Right atrium auricular region (tissue), 2 donors: Measurements from ENCODE around the gene RBBP4. TPM values are rescaled to one million over a fixed set of nuclear protein-coding genes. Genes with fewer than 3 reads are reported as not detected.
"Not testable (repeated sequence)": the region's sequence is repeated elsewhere in the genome, so short reads cannot be mapped to it uniquely, and the experiment has no call there.

Experiments
- DNase-seq: peaks from one replicate; pipeline ENCODE4 v3.0.0-alpha.2; 2019; ENCODE audit warnings: low spot score
- H3K27ac ChIP-seq, 2 donors: fragments of 200-600 bp; sonication (generic); 1 replicate in 1 of 2; 2 replicates in 1 of 2; pipeline ENCODE4 v1.5.1; 2016 to 2019
- H3K27me3 ChIP-seq, 2 donors: fragments of 200-600 bp; sonication (generic); one replicate each; pipeline versions ENCODE4 v1.5.1 to v1.6.0; 2017 to 2019
- H3K36me3 ChIP-seq: fragments of 200-600 bp; sonication (generic); one replicate; pipeline ENCODE4 v1.5.1; 2016
- H3K4me1 ChIP-seq, 2 donors: fragments of 200-600 bp; sonication (generic); one replicate each; pipeline versions ENCODE4 v1.5.1 to v1.6.0; 2017 to 2019
- H3K4me3 ChIP-seq, 2 donors: fragments of 200-600 bp; sonication (generic); 1 replicate in 1 of 2; 2 replicates in 1 of 2; pipeline ENCODE4 v1.5.1; 2017 to 2019; ENCODE audit warnings: mild to moderate bottlenecking in 1 of 2, moderate library complexity in 1 of 2
- H3K9me3 ChIP-seq, 2 donors: fragments of 200-600 bp; sonication (generic); one replicate each; pipeline ENCODE4 v1.5.1; 2019
- CTCF ChIP-seq, 2 donors: fragments of 200-600 bp; sonication (generic); IDR thresholded peaks; one replicate each; pipeline ENCODE4 v1.5.1; 2019; ENCODE audit warnings: antibody characterized with exemption in 2 of 2
- total RNA-seq, 2 donors: library from RNA; depleted of rRNA; stranded (reverse); fragments of >200 nt; gene quantifications; one replicate each; pipeline ENCODE4 v1.1.0, GENCODE V29; 2016

Gene RBBP4
- total RNA-seq, 2 donors from 2014 or later, result 62.5 to 65.7 TPM

GRCh38 chr1:32693455-32694174 lies 42.6 kb downstream of the RBBP4 start:
- Histone ChIP-seq H3K27me3 (no peaks in the 10 kb centered on the region), H3K4me3 (no peak overlapping the region), H3K4me1 (peaks cover 0 to 25% of the 10 kb centered on the region in 2 donors), H3K27ac (peak overlapping the region in 1 of 2 donors; percentile 56), H3K9me3 (no peaks in the 10 kb centered on the region), H3K36me3 (no peaks in the 10 kb centered on the region)
- no peak for DNase-seq
- TF ChIP-seq CTCF (IDR thresholded peaks at IDR 0.05), result no peak

- Histone ChIP-seq H3K4me3 (no peak overlapping the region), H3K4me1 (peaks cover 0 to 25% of the 10 kb centered on the region in 2 donors), H3K27ac (peak overlapping the region; percentile 1 to 36), H3K9me3 (no peaks in the 10 kb centered on the region), H3K36me3 (no peaks in the 10 kb centered on the region), H3K27me3 (no peaks in the 10 kb centered on the region)
- TF ChIP-seq CTCF (IDR thresholded peaks at IDR 0.05), result no peak
- DNase-seq, result peak; percentile 89
Measured at GRCh38 chr1:32695098-32695904, 44.3 kb downstream of the RBBP4 start.

- Histone ChIP-seq H3K27me3 (no peaks in the 10 kb centered on the region), H3K4me3 (no peak overlapping the region), H3K36me3 (no peaks in the 10 kb centered on the region), H3K27ac (no peak overlapping the region), H3K9me3 (no peaks in the 10 kb centered on the region), H3K4me1 (peaks cover 0 to 26% of the 10 kb centered on the region in 2 donors)
- no peak for DNase-seq
- no peak for TF ChIP-seq CTCF (IDR thresholded peaks at IDR 0.05)
Measured at GRCh38 chr1:32696041-32696440, 45.0 kb downstream of the RBBP4 start.

- peaks cover 0 to 35% of the 10 kb centered on the region in 2 donors for H3K4me1 ChIP-seq
- not testable (repeated sequence) for H3K4me3 ChIP-seq, H3K9me3 ChIP-seq, DNase-seq, H3K36me3 ChIP-seq, H3K27ac ChIP-seq, H3K27me3 ChIP-seq
Measured at GRCh38 chr1:32696996-32697395, 46.0 kb downstream of the RBBP4 start.

GRCh38 chr1:32701421-32701911 lies 50.5 kb downstream of the RBBP4 start:
- no peaks in the 10 kb centered on the region for H3K27me3 ChIP-seq
- peak overlapping the region in 1 of 2 donors; percentile 73 for H3K4me3 ChIP-seq
- H3K9me3 ChIP-seq, result no peaks in the 10 kb centered on the region
- no peak for DNase-seq
- TF ChIP-seq CTCF (IDR thresholded peaks at IDR 0.05), result no peak
- H3K4me1 ChIP-seq, result peaks cover 0 to 37% of the 10 kb centered on the region in 2 donors
- no peaks in the 10 kb centered on the region for H3K36me3 ChIP-seq
- peak overlapping the region; percentile 94 for H3K27ac ChIP-seq

GRCh38 chr1:32701951-32702598 lies 51.1 kb downstream of the RBBP4 start:
- no peaks in the 10 kb centered on the region for H3K36me3 ChIP-seq
- TF ChIP-seq CTCF (IDR thresholded peaks at IDR 0.05), result no peak
- peaks cover 0 to 37% of the 10 kb centered on the region in 2 donors for H3K4me1 ChIP-seq
- H3K27ac ChIP-seq, result peak overlapping the region; percentile 94
- no peaks in the 10 kb centered on the region for H3K9me3 ChIP-seq
- DNase-seq, result no peak
- H3K4me3 ChIP-seq, result peak overlapping the region; percentile 56 to 73
- no peaks in the 10 kb centered on the region for H3K27me3 ChIP-seq
